ENCODE results near the gene TCIRG1.

The TCIRG1 gene

GRCh38 chr11:68051191-68052136, 12.6 kb downstream of the TCIRG1 start:
- no peak for DNase-seq (ENCODE audit: low spot score)

GRCh38 chr11:68052137-68052873, 13.5 kb downstream of the TCIRG1 start:
- no peak for DNase-seq (ENCODE audit: low spot score)

GRCh38 chr11:68053117-68053516, 14.3 kb downstream of the TCIRG1 start:
- DNase-seq (ENCODE audit: low spot score): no peak

GRCh38 chr11:68053981-68054812, 15.4 kb downstream of the TCIRG1 start:
- DNase-seq (ENCODE audit: low spot score): no peak

GRCh38 chr11:68056317-68057285, 17.8 kb downstream of the TCIRG1 start:
- DNase-seq (ENCODE audit: low spot score): no peak

- no peak for DNase-seq (ENCODE audit: low spot score)
Measured at GRCh38 chr11:68057807-68058206, 19.0 kb downstream of the TCIRG1 start.

- no peak for DNase-seq (ENCODE audit: low spot score)
Measured at GRCh38 chr11:68061508-68061907, 22.7 kb downstream of the TCIRG1 start.

GRCh38 chr11:68064926-68065325, 26.1 kb downstream of the TCIRG1 start:
- DNase-seq (ENCODE audit: low spot score): no peak

GRCh38 chr11:68065841-68066240, 27.0 kb downstream of the TCIRG1 start:
- no peak for DNase-seq (ENCODE audit: low spot score)

GRCh38 chr11:68066742-68067141, 27.9 kb downstream of the TCIRG1 start:
- DNase-seq (ENCODE audit: low spot score): peak; percentile 37

GRCh38 chr11:68067991-68068390, 29.2 kb downstream of the TCIRG1 start:
- DNase-seq (ENCODE audit: low spot score): no peak

GRCh38 chr11:68071281-68072048, 32.6 kb downstream of the TCIRG1 start:
- DNase-seq (ENCODE audit: low spot score): no peak

GRCh38 chr11:68074584-68075352, 35.9 kb downstream of the TCIRG1 start:
- DNase-seq (ENCODE audit: low spot score): no peak

- no peak for DNase-seq (ENCODE audit: low spot score)
Measured at GRCh38 chr11:68076371-68077042, 37.7 kb downstream of the TCIRG1 start.

GRCh38 chr11:68077617-68078582, 39.1 kb downstream of the TCIRG1 start:
- DNase-seq (ENCODE audit: low spot score): no peak

GRCh38 chr11:68080860-68081259, 42.0 kb downstream of the TCIRG1 start:
- no peak for DNase-seq (ENCODE audit: low spot score)

- DNase-seq (ENCODE audit: low spot score): no peak
Measured at GRCh38 chr11:68081691-68082090, 42.9 kb downstream of the TCIRG1 start.

- DNase-seq (ENCODE audit: low spot score): no peak
Measured at GRCh38 chr11:68082481-68082880, 43.7 kb downstream of the TCIRG1 start.
